Liver (tissue), 10 donors: Measurements from ENCODE around the gene RPP14. TPM values are rescaled to one million over a fixed set of nuclear protein-coding genes. Genes with fewer than 3 reads are reported as not detected.

ENCODE experiments used
- DNase-seq: peaks from one replicate; pipeline ENCODE4 v3.0.0-alpha.2; 2017; ENCODE audit warnings: low spot score
- H3K27ac ChIP-seq, 2 donors: one replicate each; pipeline ENCODE4 v1.7.0; 2013; ENCODE audit warnings: inconsistent platforms in 2 of 2, low read length in 2 of 2, control low read depth in 1 of 2, low read depth in 1 of 2, mild to moderate bottlenecking in 1 of 2
- H3K27me3 ChIP-seq, 4 donors: one replicate each; pipeline versions ENCODE4 v1.6.1 to v1.7.0; 2013; ENCODE audit warnings: low read length in 3 of 4, inconsistent platforms in 1 of 4, mild to moderate bottlenecking in 1 of 4, moderate library complexity in 1 of 4; ENCODE audit not compliant: control insufficient read depth in 4 of 4, insufficient read depth in 4 of 4
- H3K36me3 ChIP-seq, 4 donors: one replicate each; pipeline versions ENCODE4 v1.6.1 to v1.7.0; 2013; ENCODE audit warnings: low read length in 3 of 4, mild to moderate bottlenecking in 3 of 4, low read depth in 1 of 4, moderate library complexity in 1 of 4; ENCODE audit not compliant: control insufficient read depth in 4 of 4, insufficient read depth in 3 of 4
- H3K4me1 ChIP-seq, 4 donors: one replicate each; pipeline versions ENCODE4 v1.6.1 to v1.7.0; 2013; ENCODE audit warnings: low read length in 3 of 4, mild to moderate bottlenecking in 3 of 4, moderate library complexity in 1 of 4; ENCODE audit not compliant: control insufficient read depth in 4 of 4, insufficient read depth in 4 of 4
- H3K4me3 ChIP-seq, 3 donors: one replicate each; pipeline versions ENCODE4 v1.6.1 to v1.7.0; 2013; ENCODE audit warnings: low read length in 3 of 3, control low read depth in 1 of 3, low read depth in 1 of 3, mild to moderate bottlenecking in 1 of 3
- H3K9ac ChIP-seq, 2 donors: one replicate each; pipeline ENCODE4 v1.7.0; 2013; ENCODE audit warnings: low read length in 2 of 2, mild to moderate bottlenecking in 2 of 2, moderate library complexity in 2 of 2, control low read depth in 1 of 2, low read depth in 1 of 2
- H3K9me3 ChIP-seq, 4 donors: one replicate each; pipeline versions ENCODE4 v1.6.1 to v1.7.0; 2013; ENCODE audit warnings: low read length in 3 of 4; ENCODE audit not compliant: control insufficient read depth in 4 of 4
- EGR1 ChIP-seq, 2 donors: IDR thresholded peaks; 2 replicates each; pipeline ENCODE4 v1.6.1; 2016 to 2018; ENCODE audit warnings: antibody characterized with exemption in 2 of 2, low read depth in 2 of 2
- FOXA1 ChIP-seq: IDR thresholded peaks from 2 replicates; pipeline ENCODE4 v1.6.1; 2016; ENCODE audit warnings: antibody characterized with exemption
- FOXA2 ChIP-seq: IDR thresholded peaks from 2 replicates; pipeline ENCODE4 v1.6.1; 2016; ENCODE audit warnings: antibody characterized with exemption
- HNF4A ChIP-seq, 2 donors: conservative IDR thresholded peaks; 2 replicates each; pipeline ENCODE4 v1.6.1; 2016; ENCODE audit warnings: antibody characterized with exemption in 2 of 2, mild to moderate bottlenecking in 2 of 2
- HNF4G ChIP-seq: IDR thresholded peaks from 2 replicates; pipeline ENCODE4 v1.6.1; 2016; ENCODE audit warnings: antibody characterized with exemption
- JUND ChIP-seq, 2 donors: IDR thresholded peaks; 2 replicates each; pipeline ENCODE4 v1.6.1; 2016; ENCODE audit warnings: antibody characterized with exemption in 2 of 2
- NR2F2 ChIP-seq: IDR thresholded peaks from 2 replicates; pipeline ENCODE4 v1.6.1; 2016; ENCODE audit warnings: antibody characterized with exemption
- RAD21 ChIP-seq, 2 donors: IDR thresholded peaks; 2 replicates each; pipeline ENCODE4 v1.6.1; 2016; ENCODE audit warnings: antibody characterized with exemption in 2 of 2, mild to moderate bottlenecking in 2 of 2
- SP1 ChIP-seq: IDR thresholded peaks from 2 replicates; pipeline ENCODE4 v1.6.1; 2018; ENCODE audit warnings: antibody characterized with exemption, mild to moderate bottlenecking
- YY1 ChIP-seq: IDR thresholded peaks from 2 replicates; pipeline ENCODE4 v1.6.1; 2016; ENCODE audit warnings: antibody characterized with exemption, mild to moderate bottlenecking
- WGBS: extraction: QIAGEN DNeasy Blood & Tissue Kit; methylation state at CpG from one replicate; pipeline ENCODE4 v1.1.7; 2013; 5-methylcytosine and 5-hydroxymethylcytosine counted together
- polyA plus RNA-seq, 2 donors: library from polyadenylated mRNA; stranded (reverse) in 1 of 2; unstranded in 1 of 2; fragments of 200-250 nt in 1 of 2; fragments of >200 nt in 1 of 2; fragmentation: Nextera tagmentation in 1 of 2; extraction: Ambion mirVana in 1 of 2; gene quantifications; one replicate each; pipeline versions ENCODE4 v1.2.1 to v1.2.3, GENCODE V29; 2013 to 2015
- small RNA-seq: library from RNA; depleted of rRNA; stranded (forward); fragments of <200 nt; gene quantifications from one replicate; pipeline ENCODE3, GENCODE V24; 2014
- total RNA-seq, 2 donors: library from RNA; depleted of rRNA; stranded (reverse); fragments of >200 nt; gene quantifications; one replicate each; pipeline ENCODE4 v1.2.3, GENCODE V29; 2014
- TF ChIP-seq, protein P1 (sequence below): fragments of 150-350 bp; IDR thresholded peaks from 2 replicates; pipeline ENCODE4 v1.5.1; 2017; ENCODE audit warnings: improper control_type of control experiment, low read depth, low read length; ENCODE audit not compliant: missing input control
- TF ChIP-seq, protein P2 (sequence below): IDR thresholded peaks from 2 replicates; pipeline ENCODE4 v1.6.1; 2016; ENCODE audit warnings: antibody characterized with exemption
- donor health status: healthy.
- donor health status: healthy.
- donor health status: healthy.
- donor health status: healthy.
- donor health status: healthy.

RPP14 gene
- total and polyA plus RNA-seq, 4 donors, result 7.4 to 13.7 (median 10.1) TPM

DNA sequence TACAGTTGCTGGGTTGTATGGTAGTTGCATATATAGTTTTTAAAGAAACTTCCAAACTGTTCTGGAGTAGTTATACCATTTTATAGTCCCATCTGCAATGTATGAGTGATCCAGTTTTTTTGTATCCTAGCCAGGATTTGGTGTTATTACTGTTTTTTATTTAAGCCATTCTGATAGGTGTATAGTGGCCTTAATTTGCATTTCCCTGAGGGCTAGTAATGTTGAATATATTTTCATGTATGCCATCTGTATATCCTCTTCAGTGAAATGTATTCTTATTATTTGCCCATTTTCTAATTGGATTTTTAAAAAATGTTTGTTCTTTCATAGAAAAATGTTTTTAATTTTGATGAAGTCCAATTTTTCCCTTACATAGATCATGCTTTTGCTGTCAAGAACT lies 55.8 kb downstream of the RPP14 start:
- Histone ChIP-seq H3K27ac (no peak overlapping the region), H3K36me3 (no peaks in the 10 kb centered on the region), H3K27me3 (no peaks in the 10 kb centered on the region), H3K4me3 (no peak overlapping the region), H3K9me3 (no peaks in the 10 kb centered on the region), H3K4me1 (no peaks in the 10 kb centered on the region), H3K9ac (no peak overlapping the region)
- TF ChIP-seq HNF4A (conservative IDR thresholded peaks at IDR 0.05) (no peak), FOXA1 (no peak)
- DNase-seq, result no peak

DNA sequence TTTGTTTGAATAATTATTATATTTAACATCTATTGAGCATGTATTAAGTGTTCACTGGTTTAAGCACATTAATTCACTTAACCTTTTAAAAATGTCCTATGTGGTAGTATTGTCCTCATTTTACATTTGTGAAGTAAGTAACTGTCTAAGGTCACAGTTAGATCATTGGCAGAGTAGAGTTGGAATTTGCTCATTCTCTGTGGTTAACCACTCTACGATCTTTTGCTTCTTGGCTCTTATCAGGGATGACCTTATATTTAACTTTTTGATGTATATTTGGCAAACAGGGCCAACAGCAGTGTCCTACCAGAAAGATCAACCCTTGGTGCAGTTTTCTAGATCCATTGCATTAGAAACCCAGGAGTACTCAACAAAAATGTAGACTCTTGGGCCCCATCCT lies 60.7 kb downstream of the RPP14 start:
- no peak for DNase-seq
- H3K9me3 ChIP-seq, result no peaks in the 10 kb centered on the region
- no peak overlapping the region for H3K27ac ChIP-seq
- H3K4me3 ChIP-seq, result no peak overlapping the region
- H3K36me3 ChIP-seq, result no peaks in the 10 kb centered on the region
- no peak for TF ChIP-seq YY1
- TF ChIP-seq, protein P1, sequence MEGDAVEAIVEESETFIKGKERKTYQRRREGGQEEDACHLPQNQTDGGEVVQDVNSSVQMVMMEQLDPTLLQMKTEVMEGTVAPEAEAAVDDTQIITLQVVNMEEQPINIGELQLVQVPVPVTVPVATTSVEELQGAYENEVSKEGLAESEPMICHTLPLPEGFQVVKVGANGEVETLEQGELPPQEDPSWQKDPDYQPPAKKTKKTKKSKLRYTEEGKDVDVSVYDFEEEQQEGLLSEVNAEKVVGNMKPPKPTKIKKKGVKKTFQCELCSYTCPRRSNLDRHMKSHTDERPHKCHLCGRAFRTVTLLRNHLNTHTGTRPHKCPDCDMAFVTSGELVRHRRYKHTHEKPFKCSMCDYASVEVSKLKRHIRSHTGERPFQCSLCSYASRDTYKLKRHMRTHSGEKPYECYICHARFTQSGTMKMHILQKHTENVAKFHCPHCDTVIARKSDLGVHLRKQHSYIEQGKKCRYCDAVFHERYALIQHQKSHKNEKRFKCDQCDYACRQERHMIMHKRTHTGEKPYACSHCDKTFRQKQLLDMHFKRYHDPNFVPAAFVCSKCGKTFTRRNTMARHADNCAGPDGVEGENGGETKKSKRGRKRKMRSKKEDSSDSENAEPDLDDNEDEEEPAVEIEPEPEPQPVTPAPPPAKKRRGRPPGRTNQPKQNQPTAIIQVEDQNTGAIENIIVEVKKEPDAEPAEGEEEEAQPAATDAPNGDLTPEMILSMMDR, result no peak
- no peak for TF ChIP-seq SP1
- H3K4me1 ChIP-seq, result peaks cover 0 to 3% (median 0%) of the 10 kb centered on the region in 4 donors
- H3K27me3 ChIP-seq, result no peaks in the 10 kb centered on the region
- 53% methylated on average over 1 of the region's 1 CpG for WGBS
- no peak overlapping the region for H3K9ac ChIP-seq

DNA sequence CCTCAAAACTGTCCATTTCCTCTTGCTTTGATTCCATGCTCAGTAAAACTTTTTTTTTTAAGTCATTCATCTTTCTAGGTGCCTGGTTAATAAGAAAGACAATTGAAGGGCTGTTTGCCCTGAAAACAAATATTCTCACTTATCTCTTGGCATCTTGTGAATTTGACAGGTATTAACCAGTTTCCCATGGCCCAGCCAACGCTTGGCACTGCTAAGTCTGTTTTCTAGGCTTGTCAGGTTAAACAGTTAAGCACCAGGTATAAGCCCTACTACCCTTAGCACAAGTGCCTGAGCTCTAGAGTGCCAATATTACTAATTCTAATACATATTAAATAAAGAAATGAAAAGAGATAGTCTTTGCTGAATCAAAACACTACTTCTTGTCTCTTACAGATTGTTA lies 63.0 kb downstream of the RPP14 start:
- Histone ChIP-seq H3K36me3 (no peaks in the 10 kb centered on the region), H3K27me3 (no peaks in the 10 kb centered on the region), H3K9me3 (no peaks in the 10 kb centered on the region), H3K4me3 (no peak overlapping the region), H3K4me1 (peaks cover 0 to 3% (median 0%) of the 10 kb centered on the region in 4 donors), H3K27ac (no peak overlapping the region), H3K9ac (no peak overlapping the region)
- 60% methylated on average over 1 of the region's 1 CpG for WGBS
- no peak for TF ChIP-seq FOXA1
- TF ChIP-seq, protein P1, result no peak
- no peak for TF ChIP-seq RAD21 (IDR thresholded peaks at IDR 0.05)
- TF ChIP-seq NR2F2, result no peak
- TF ChIP-seq HNF4G, result no peak
- no peak for TF ChIP-seq JUND (IDR thresholded peaks at IDR 0.05)
- no peak for TF ChIP-seq YY1
- TF ChIP-seq, protein P2, sequence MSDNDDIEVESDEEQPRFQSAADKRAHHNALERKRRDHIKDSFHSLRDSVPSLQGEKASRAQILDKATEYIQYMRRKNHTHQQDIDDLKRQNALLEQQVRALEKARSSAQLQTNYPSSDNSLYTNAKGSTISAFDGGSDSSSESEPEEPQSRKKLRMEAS, result no peak
- no peak for TF ChIP-seq FOXA2
- no peak for TF ChIP-seq EGR1 (IDR thresholded peaks at IDR 0.05; ENCODE audit: low read depth in 2 of 2)
- no peak for DNase-seq

Small RNA genes within 50 kb of the gene (small RNA-seq; reads per million reads assigned to genes)
- not detected for gene AC098479.1

Other genes starting within 250 kb of the RPP14 start
- gene DNASE1L3, start 95.3 kb upstream of the RPP14 start, total RNA-seq, result 100 to 1,000 TPM in 1 of 2 donors, 10 to 100 TPM in 1; 76.1 to 162 TPM
- 100 to 1,000 TPM in 1 of 2 donors, 10 to 100 TPM in 1; 94.5 to 201 TPM for gene DNASE1L3, start 95.3 kb upstream of the RPP14 start, polyA plus RNA-seq
- gene ABHD6, start 68.5 kb upstream of the RPP14 start, total RNA-seq, result 10 to 100 TPM; 19.8 to 60.9 TPM
- gene ABHD6, start 68.5 kb upstream of the RPP14 start, polyA plus RNA-seq, result 10 to 100 TPM; 36.5 to 40.1 TPM
- gene HTD2, start 275 bp downstream of the RPP14 start, total RNA-seq, result 10 to 100 TPM in 1 of 2 donors, 1 to 10 TPM in 1; 7.4 to 14.8 TPM
- gene HTD2, start 275 bp downstream of the RPP14 start, polyA plus RNA-seq, result 10 to 100 TPM in 1 of 2 donors, 1 to 10 TPM in 1; 6.6 to 14.6 TPM
- 10 to 100 TPM; 11.3 to 14.0 TPM for gene PXK, start 26.6 kb downstream of the RPP14 start, total RNA-seq
- gene PXK, start 26.6 kb downstream of the RPP14 start, polyA plus RNA-seq, result 10 to 100 TPM in 1 of 2 donors, 1 to 10 TPM in 1; 6.0 to 15.9 TPM
- gene PDHB, start 127.6 kb downstream of the RPP14 start, total RNA-seq, result 10 to 100 TPM; 47.8 to 65.6 TPM
- 10 to 100 TPM; 55.6 to 92.1 TPM for gene PDHB, start 127.6 kb downstream of the RPP14 start, polyA plus RNA-seq
- gene KCTD6, start 185.9 kb downstream of the RPP14 start, total RNA-seq, result 10 to 100 TPM; 10.7 to 13.8 TPM
- gene KCTD6, start 185.9 kb downstream of the RPP14 start, polyA plus RNA-seq, result 10 to 100 TPM in 1 of 2 donors, 1 to 10 TPM in 1; 6.5 to 10.0 TPM
- 100 to 1,000 TPM in 1 of 2 donors, 10 to 100 TPM in 1; 74.3 to 179 TPM for gene ACOX2, start 230.9 kb downstream of the RPP14 start, total RNA-seq
- gene ACOX2, start 230.9 kb downstream of the RPP14 start, polyA plus RNA-seq, result 100 to 1,000 TPM; 104 to 214 TPM